Fibroblast of lung (primary cell): ENCODE data around the gene L3MBTL2. TPM values are rescaled to one million over a fixed set of nuclear protein-coding genes. Genes with fewer than 3 reads are reported as not detected.
A peak's percentile ranks its signal among the peaks of the same experiment; 100 is the strongest.

Source experiments
- DNase-seq, 2 donors: peaks; one replicate each; pipeline versions ENCODE4 v3.0.0 to v3.0.0-alpha.2; 2010; ENCODE audit warnings: low read depth in 2 of 2
- H2AFZ ChIP-seq: 2 replicates; pipeline ENCODE4 v1.5.1; 2012; ENCODE audit warnings: low read length, control low read depth, inconsistent platforms
- H3K27ac ChIP-seq: 2 replicates; pipeline ENCODE4 v1.5.1; 2011; ENCODE audit warnings: low read length, control low read depth; ENCODE audit not compliant: insufficient read depth
- H3K27me3 ChIP-seq: 2 replicates; pipeline ENCODE4 v1.5.1; 2011; ENCODE audit warnings: mild to moderate bottlenecking, low read length; ENCODE audit not compliant: control insufficient read depth, insufficient read depth
- H3K36me3 ChIP-seq: 2 replicates; pipeline ENCODE4 v1.5.1; 2011; ENCODE audit warnings: low read length; ENCODE audit not compliant: control insufficient read depth, insufficient read depth
- H3K4me1 ChIP-seq: 2 replicates; pipeline ENCODE4 v1.5.1; 2011; ENCODE audit warnings: low read length; ENCODE audit not compliant: control insufficient read depth, insufficient read depth; ENCODE audit errors: extremely low read depth
- H3K4me2 ChIP-seq: 2 replicates; pipeline ENCODE4 v1.5.1; 2011; ENCODE audit warnings: low read length, control low read depth; ENCODE audit not compliant: insufficient read depth; ENCODE audit errors: extremely low read depth
- H3K4me3 ChIP-seq, 4 experiments: fragments of 200-600 bp in 1 of 4; sonication (generic) in 1 of 4; replicated peaks in 1 of 4; 2 replicates each; pipeline ENCODE4 v1.5.1; 2011 to 2016; ENCODE audit warnings: low read length in 4 of 4, low read depth in 3 of 4, mild to moderate bottlenecking in 3 of 4, control low read depth in 2 of 4, inconsistent platforms in 1 of 4, mixed read lengths in 1 of 4; ENCODE audit not compliant: insufficient read depth in 1 of 4; ENCODE audit errors: control extremely low read depth in 1 of 4
- H3K79me2 ChIP-seq: 2 replicates; pipeline ENCODE4 v1.5.1; 2012; ENCODE audit warnings: mild to moderate bottlenecking, low read length, inconsistent platforms; ENCODE audit not compliant: control insufficient read depth, insufficient read depth
- H3K9ac ChIP-seq: 2 replicates; pipeline ENCODE4 v1.5.1; 2011; ENCODE audit warnings: mild to moderate bottlenecking, low read length, control low read depth; ENCODE audit not compliant: insufficient read depth
- H3K9me3 ChIP-seq: 2 replicates; pipeline ENCODE4 v1.5.1; 2012; ENCODE audit warnings: low read depth, low read length; ENCODE audit not compliant: control insufficient read depth, insufficient read depth
- H4K20me1 ChIP-seq: 2 replicates; pipeline ENCODE4 v1.5.1; 2011; ENCODE audit warnings: low read length; ENCODE audit not compliant: control insufficient read depth, insufficient read depth; ENCODE audit errors: extremely low read depth
- CTCF ChIP-seq, 2 donors: IDR thresholded peaks in 1 of 2; conservative IDR thresholded peaks in 1 of 2; 1 replicate in 1 of 2; 2 replicates in 1 of 2; pipeline ENCODE4 v1.5.1; 2011 to 2012; ENCODE audit warnings: low read length in 2 of 2, control low read depth in 1 of 2, inconsistent platforms in 1 of 2, low read depth in 1 of 2, mild to moderate bottlenecking in 1 of 2
- EZH2 ChIP-seq: IDR thresholded peaks from 2 replicates; pipeline ENCODE4 v1.5.1; 2012; ENCODE audit warnings: low read length, control low read depth, mild to moderate bottlenecking; ENCODE audit errors: missing control alignments
- polyA plus RNA-seq, 2 donors: library from polyadenylated mRNA; depleted of rRNA in 1 of 2; stranded (reverse) in 1 of 2; unstranded in 1 of 2; fragments of >200 nt; gene quantifications; 2 replicates each; pipeline ENCODE4 v1.2.1, GENCODE V29; 2011 to 2012; ENCODE audit warnings: missing spikeins in 1 of 2
- total RNA-seq: library from RNA; depleted of rRNA; stranded (reverse); fragments of >200 nt; gene quantifications from 2 replicates; pipeline ENCODE4 v1.2.1, GENCODE V29; 2014

Gene L3MBTL2
- total and polyA plus RNA-seq, 2 donors (not counting 1 experiment from before 2014, with no cell fraction given), result 16.0 to 19.3 TPM

GRCh38 chr22:41215926-41216325 lies 10.8 kb downstream of the L3MBTL2 start:
- Histone ChIP-seq H3K4me2 (no peak overlapping the region), H3K9ac (no peak overlapping the region), H3K79me2 (no peaks in the 10 kb centered on the region), H3K27ac (no peak overlapping the region), H3K4me1 (peaks cover 10% of the 10 kb centered on the region), H3K27me3 (no peaks in the 10 kb centered on the region), H4K20me1 (no peaks in the 10 kb centered on the region), H3K36me3 (peaks cover 5% of the 10 kb centered on the region), H3K9me3 (no peaks in the 10 kb centered on the region), H3K4me3 (peak overlapping the region in 2 of 4 experiments; percentile 6 to 45), H2AFZ (no peak overlapping the region)
- DNase-seq, result no peak
- TF ChIP-seq CTCF (conservative IDR thresholded peaks at IDR 0.05 in 1 of 2, IDR thresholded peaks at IDR 0.05 in 1 of 2; ENCODE audit: low read depth in 1 of 2, low read length in 2 of 2), result no peak
- no peak for TF ChIP-seq EZH2

- peak in 1 of 2 donors; percentile 37 for DNase-seq
- Histone ChIP-seq H3K27ac (peak overlapping the region; percentile 79), H2AFZ (peak overlapping the region; percentile 51), H3K4me2 (peak overlapping the region; percentile 41), H3K4me1 (peaks cover 10% of the 10 kb centered on the region), H3K9ac (peak overlapping the region; percentile 41), H3K27me3 (no peaks in the 10 kb centered on the region), H3K79me2 (no peaks in the 10 kb centered on the region), H3K9me3 (no peaks in the 10 kb centered on the region), H4K20me1 (no peaks in the 10 kb centered on the region), H3K4me3 (peak overlapping the region in 1 of 4 experiments; percentile 45), H3K36me3 (peaks cover 5% of the 10 kb centered on the region)
- TF ChIP-seq CTCF (conservative IDR thresholded peaks at IDR 0.05 in 1 of 2, IDR thresholded peaks at IDR 0.05 in 1 of 2; ENCODE audit: low read depth in 1 of 2, low read length in 2 of 2) (no peak), EZH2 (no peak)
Measured at GRCh38 chr22:41216984-41217383, 11.9 kb downstream of the L3MBTL2 start.

GRCh38 chr22:41217553-41218157 lies 12.5 kb downstream of the L3MBTL2 start:
- peak; percentile 68 to 96 for DNase-seq
- H3K4me2 ChIP-seq, result peak overlapping the region; percentile 41
- peaks cover 10% of the 10 kb centered on the region for H3K4me1 ChIP-seq
- H4K20me1 ChIP-seq, result no peaks in the 10 kb centered on the region
- peaks cover 5% of the 10 kb centered on the region for H3K36me3 ChIP-seq
- H3K4me3 ChIP-seq, result peak overlapping the region in 1 of 4 experiments; percentile 45
- H3K27me3 ChIP-seq, result no peaks in the 10 kb centered on the region
- peak overlapping the region; percentile 51 for H2AFZ ChIP-seq
- H3K79me2 ChIP-seq, result no peaks in the 10 kb centered on the region
- peak overlapping the region; percentile 41 for H3K9ac ChIP-seq
- H3K27ac ChIP-seq, result peak overlapping the region; percentile 79
- no peak for TF ChIP-seq EZH2
- no peak for TF ChIP-seq CTCF (conservative IDR thresholded peaks at IDR 0.05 in 1 of 2, IDR thresholded peaks at IDR 0.05 in 1 of 2; ENCODE audit: low read depth in 1 of 2, low read length in 2 of 2)
- H3K9me3 ChIP-seq, result no peaks in the 10 kb centered on the region
